OCI-LY3 (cell line): Measurements from ENCODE around the gene INPP5E.

Source experiments
- H2AFZ ChIP-seq: fragments of 200-600, 300-600 bp; shearing (Covaris generic); 2 replicates; pipeline ENCODE4 v1.6.0; 2014; ENCODE audit warnings: antibody characterized with exemption, low read depth, low read length
- H3K27ac ChIP-seq: fragments of 200-600, 300-600 bp; sonication (generic); 2 replicates; pipeline ENCODE4 v1.5.1; 2014; ENCODE audit warnings: mild to moderate bottlenecking, low read length, moderate library complexity, mixed read lengths
- H3K27me3 ChIP-seq: fragments of 200-600, 300-600 bp; sonication (generic); 2 replicates; pipeline ENCODE4 v1.6.1; 2014; ENCODE audit warnings: low read depth, low read length, mixed read lengths
- H3K36me3 ChIP-seq: fragments of 200-600, 300-600 bp; sonication (generic); replicated peaks from 2 replicates; pipeline ENCODE3; 2014; ENCODE audit warnings: low read depth, low read length, mixed read lengths
- H3K4me1 ChIP-seq: fragments of 300-600, 200-600 bp; sonication (generic); 2 replicates; pipeline ENCODE4 v1.6.1; 2014; ENCODE audit warnings: low read length, mixed read lengths
- H3K4me2 ChIP-seq: fragments of 200-600, 300-600 bp; sonication (generic); 2 replicates; pipeline ENCODE4 v1.6.1; 2014; ENCODE audit warnings: low read length, mixed read lengths
- H3K4me3 ChIP-seq: fragments of 300-600, 200-600 bp; sonication (generic); 2 replicates; pipeline ENCODE4 v1.5.1; 2014; ENCODE audit warnings: antibody characterized with exemption, mild to moderate bottlenecking, low read length, moderate library complexity
- H3K79me2 ChIP-seq: fragments of 300-600, 200-600 bp; shearing (Covaris generic); 2 replicates; pipeline ENCODE4 v1.6.1; 2014; ENCODE audit warnings: mild to moderate bottlenecking, low read length, mixed read lengths
- H3K9ac ChIP-seq: fragments of 300-600, 200-600 bp; shearing (Covaris generic); 2 replicates; pipeline ENCODE4 v1.6.0; 2014; ENCODE audit warnings: mild to moderate bottlenecking, low read length, moderate library complexity
- H3K9me3 ChIP-seq: fragments of 200-600, 300-600 bp; shearing (Covaris generic); 2 replicates; pipeline ENCODE4 v1.6.1; 2014; ENCODE audit warnings: low read length, mixed read lengths; ENCODE audit not compliant: insufficient read depth
- H4K20me1 ChIP-seq: fragments of 200-600, 300-600 bp; sonication (generic); 2 replicates; pipeline ENCODE4 v1.6.1; 2016; ENCODE audit warnings: low read length, mixed read lengths; ENCODE audit not compliant: insufficient read depth
- EZH2phosphoT487 ChIP-seq: fragments of 200-600 bp; shearing (Covaris generic); IDR thresholded peaks from 2 replicates; pipeline ENCODE4 v1.6.1; 2018; ENCODE audit warnings: antibody characterized with exemption, mixed run types, low read depth
- TF ChIP-seq, protein P1 (sequence below): fragments of 200-600, 300-600 bp; sonication (generic); IDR thresholded peaks from 2 replicates; pipeline ENCODE4 v1.5.1; 2014; ENCODE audit warnings: antibody characterized with exemption, low read length, low read depth

INPP5E gene

DNA sequence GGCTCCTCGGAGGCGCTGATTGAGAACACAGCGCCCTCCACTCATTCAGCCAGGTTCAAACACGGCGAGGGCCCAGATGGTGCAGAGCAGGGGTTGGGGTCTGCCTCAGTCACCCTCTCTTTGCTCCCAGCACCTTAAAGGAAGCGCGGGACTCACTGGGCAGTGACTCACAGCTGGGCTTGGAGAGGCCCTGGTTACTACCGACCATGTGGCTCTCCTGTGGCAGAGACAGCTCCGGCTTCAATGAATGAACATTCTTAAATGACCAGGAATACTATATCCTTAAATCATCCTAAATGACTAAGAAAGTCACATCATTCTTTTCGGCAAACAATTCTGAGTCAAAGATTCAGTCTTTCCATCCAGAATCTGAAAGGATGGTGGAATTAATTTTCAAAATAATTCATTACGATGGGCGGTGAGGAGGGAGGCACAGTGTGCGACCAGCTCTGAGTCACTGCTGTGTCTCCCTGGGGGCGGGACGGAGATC lies 1.6 kb upstream of the INPP5E start:
- no peaks in the 10 kb centered on the region for H3K27me3 ChIP-seq
- no peak overlapping the region for H2AFZ ChIP-seq
- H4K20me1 ChIP-seq = peaks cover 20% of the 10 kb centered on the region
- peaks cover 14% of the 10 kb centered on the region for H3K4me1 ChIP-seq
- no peak overlapping the region for H3K4me3 ChIP-seq
- TF ChIP-seq, protein P1, sequence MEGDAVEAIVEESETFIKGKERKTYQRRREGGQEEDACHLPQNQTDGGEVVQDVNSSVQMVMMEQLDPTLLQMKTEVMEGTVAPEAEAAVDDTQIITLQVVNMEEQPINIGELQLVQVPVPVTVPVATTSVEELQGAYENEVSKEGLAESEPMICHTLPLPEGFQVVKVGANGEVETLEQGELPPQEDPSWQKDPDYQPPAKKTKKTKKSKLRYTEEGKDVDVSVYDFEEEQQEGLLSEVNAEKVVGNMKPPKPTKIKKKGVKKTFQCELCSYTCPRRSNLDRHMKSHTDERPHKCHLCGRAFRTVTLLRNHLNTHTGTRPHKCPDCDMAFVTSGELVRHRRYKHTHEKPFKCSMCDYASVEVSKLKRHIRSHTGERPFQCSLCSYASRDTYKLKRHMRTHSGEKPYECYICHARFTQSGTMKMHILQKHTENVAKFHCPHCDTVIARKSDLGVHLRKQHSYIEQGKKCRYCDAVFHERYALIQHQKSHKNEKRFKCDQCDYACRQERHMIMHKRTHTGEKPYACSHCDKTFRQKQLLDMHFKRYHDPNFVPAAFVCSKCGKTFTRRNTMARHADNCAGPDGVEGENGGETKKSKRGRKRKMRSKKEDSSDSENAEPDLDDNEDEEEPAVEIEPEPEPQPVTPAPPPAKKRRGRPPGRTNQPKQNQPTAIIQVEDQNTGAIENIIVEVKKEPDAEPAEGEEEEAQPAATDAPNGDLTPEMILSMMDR = no peak
- no peak for TF ChIP-seq EZH2phosphoT487
- H3K36me3 ChIP-seq = peaks cover 27% of the 10 kb centered on the region
- no peak overlapping the region for H3K4me2 ChIP-seq
- peaks cover 32% of the 10 kb centered on the region for H3K79me2 ChIP-seq
- H3K9ac ChIP-seq = no peak overlapping the region
- H3K9me3 ChIP-seq = no peaks in the 10 kb centered on the region
- no peak overlapping the region for H3K27ac ChIP-seq

DNA sequence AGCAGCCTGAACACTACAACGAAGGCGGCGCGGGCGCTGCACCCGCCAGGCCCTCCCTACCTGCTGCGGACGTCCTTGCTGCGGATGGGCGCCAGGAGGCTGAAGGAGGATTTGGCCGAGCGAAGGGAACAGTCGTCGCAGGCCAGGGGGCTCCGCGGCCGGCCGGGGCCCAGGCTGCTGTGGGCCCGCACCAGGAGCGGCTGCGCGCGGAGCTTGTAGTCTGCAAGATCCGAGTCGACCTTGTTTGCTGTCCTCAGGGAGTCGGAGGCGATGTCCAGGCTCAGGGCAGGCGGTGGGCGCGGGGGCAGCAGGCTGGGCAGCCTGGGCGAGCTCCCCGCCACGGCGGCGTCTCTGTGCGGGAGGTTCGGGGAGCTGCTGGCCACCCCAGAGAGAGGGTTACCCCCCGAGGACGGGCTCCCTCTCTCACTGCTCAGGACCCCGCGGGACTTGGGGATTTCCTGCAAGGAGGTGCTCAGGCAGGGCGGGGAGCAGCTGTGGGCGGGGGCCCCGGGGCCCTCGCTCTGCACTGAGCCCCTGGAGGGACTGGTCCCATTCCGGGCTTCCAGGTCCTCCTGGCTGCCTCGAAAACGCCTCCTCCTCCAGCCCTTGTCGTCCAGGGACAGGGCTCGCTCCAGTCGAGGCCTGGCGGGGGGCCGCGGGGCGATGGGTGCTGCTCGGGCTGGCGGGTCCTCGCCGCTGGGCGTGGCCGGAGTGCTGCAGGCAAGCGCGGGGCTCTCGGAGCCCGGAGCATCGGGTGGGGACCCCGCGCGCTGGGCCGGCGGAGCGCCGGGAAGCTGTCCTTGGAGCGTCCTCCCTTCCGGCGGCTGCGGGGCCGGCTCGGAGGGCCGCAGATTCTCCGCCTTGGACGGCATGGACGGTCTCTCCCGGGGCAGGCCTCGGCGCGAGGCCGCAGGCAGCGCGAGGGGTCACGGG lies 831 bp downstream of the INPP5E start:
- H2AFZ ChIP-seq = no peak overlapping the region
- peak overlapping the region; percentile 84 for H3K9ac ChIP-seq

DNA sequence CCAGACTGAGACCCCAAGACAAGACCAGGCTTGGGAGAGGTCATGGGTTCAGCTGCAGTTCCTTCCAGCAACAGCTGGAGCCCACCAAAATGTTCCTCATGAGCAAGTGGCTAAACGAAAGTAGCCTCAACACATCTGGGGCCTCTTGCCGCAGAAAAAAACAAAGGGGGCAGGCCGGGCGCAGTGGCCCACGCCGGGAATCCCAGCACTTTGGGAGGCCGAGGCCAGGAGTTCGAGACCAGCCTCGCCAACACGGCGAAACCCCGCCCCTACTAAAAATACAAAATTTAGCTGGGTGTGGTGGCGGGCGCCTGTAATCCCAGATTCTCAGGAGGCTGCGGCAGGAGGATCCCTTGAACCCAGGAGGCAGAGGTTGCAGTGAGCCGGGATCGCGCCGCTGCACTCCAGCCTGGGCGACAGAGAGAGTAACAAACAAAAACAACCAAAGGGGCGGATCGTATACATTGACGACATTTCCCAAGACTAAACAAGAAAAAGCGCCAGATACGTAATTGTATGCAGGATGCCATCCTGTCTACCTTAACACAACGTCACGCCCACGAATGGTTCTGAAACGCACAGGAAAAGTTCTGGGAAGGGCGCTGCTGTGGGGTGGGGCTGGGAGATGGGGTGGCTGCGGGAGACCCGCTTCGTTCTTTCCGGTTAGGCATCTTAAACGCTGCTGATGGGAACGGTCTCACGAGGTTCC lies 1.7 kb downstream of the INPP5E start:
- no peak overlapping the region for H2AFZ ChIP-seq
- peaks cover 46% of the 10 kb centered on the region for H3K79me2 ChIP-seq
- no peaks in the 10 kb centered on the region for H3K27me3 ChIP-seq
- peak overlapping the region; percentile 87 for H3K4me2 ChIP-seq
- H3K4me3 ChIP-seq = peak overlapping the region; percentile 90
- H3K9me3 ChIP-seq = no peaks in the 10 kb centered on the region
- no peak overlapping the region for H3K27ac ChIP-seq
- H3K36me3 ChIP-seq = peaks cover 10% of the 10 kb centered on the region
- peaks cover 14% of the 10 kb centered on the region for H3K4me1 ChIP-seq
- TF ChIP-seq EZH2phosphoT487 = no peak
- TF ChIP-seq, protein P1 = no peak
- peak overlapping the region; percentile 84 for H3K9ac ChIP-seq
- H4K20me1 ChIP-seq = peaks cover 27% of the 10 kb centered on the region

More for the DNA sequence above, 831 bp downstream of the INPP5E start:
- H3K4me1 ChIP-seq = peaks cover 14% of the 10 kb centered on the region
- H3K4me3 ChIP-seq = peak overlapping the region; percentile 90
- H3K9me3 ChIP-seq = no peaks in the 10 kb centered on the region
- peaks cover 14% of the 10 kb centered on the region for H3K36me3 ChIP-seq
- H3K27me3 ChIP-seq = no peaks in the 10 kb centered on the region
- H4K20me1 ChIP-seq = peaks cover 27% of the 10 kb centered on the region
- H3K4me2 ChIP-seq = peak overlapping the region; percentile 87
- H3K27ac ChIP-seq = peak overlapping the region; percentile 34
- no peak for TF ChIP-seq EZH2phosphoT487
- TF ChIP-seq, protein P1 = no peak
- peaks cover 46% of the 10 kb centered on the region for H3K79me2 ChIP-seq

DNA sequence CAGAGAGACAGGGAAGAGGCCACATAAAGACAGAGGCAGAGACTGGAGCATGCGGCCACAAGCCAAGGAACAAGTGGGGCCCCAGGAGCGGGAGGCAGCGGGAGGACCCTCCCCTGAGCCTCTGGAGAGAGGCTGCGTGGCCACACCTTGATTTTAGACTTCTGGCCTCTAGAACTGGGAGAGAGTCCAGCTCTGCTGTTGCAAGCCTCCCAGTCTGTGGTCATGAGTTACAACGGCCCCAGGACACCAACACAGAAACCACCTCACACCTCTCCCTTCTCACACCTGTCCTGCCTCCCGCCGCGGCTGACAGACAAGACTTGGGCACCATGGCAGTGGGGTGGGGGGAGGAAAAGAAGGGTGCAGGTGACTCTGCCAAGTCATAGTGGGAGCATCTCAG lies 2.2 kb downstream of the INPP5E start:
- H2AFZ ChIP-seq = no peak overlapping the region
- H3K27ac ChIP-seq = no peak overlapping the region
- no peak overlapping the region for H3K4me3 ChIP-seq
- peaks cover 6% of the 10 kb centered on the region for H3K36me3 ChIP-seq
- peaks cover 14% of the 10 kb centered on the region for H3K4me1 ChIP-seq
- no peak overlapping the region for H3K9ac ChIP-seq
- peak overlapping the region; percentile 87 for H3K4me2 ChIP-seq
- H3K9me3 ChIP-seq = no peaks in the 10 kb centered on the region
- TF ChIP-seq, protein P1 = no peak
- no peak for TF ChIP-seq EZH2phosphoT487
- H4K20me1 ChIP-seq = peaks cover 30% of the 10 kb centered on the region
- peaks cover 46% of the 10 kb centered on the region for H3K79me2 ChIP-seq
- H3K27me3 ChIP-seq = no peaks in the 10 kb centered on the region
